ENCODE data around the gene WDR73. TPM values are rescaled to one million over a fixed set of nuclear protein-coding genes. Genes with fewer than 3 reads are reported as not detected.

The WDR73 gene
- total RNA-seq, 1 donor: 35.5 TPM

GRCh38 chr15:84591815-84592214 is 62.3 kb downstream of the WDR73 start:
- DNase-seq (ENCODE audit: low read depth in 2 of 3, low spot score in 2 of 3): no peak

GRCh38 chr15:84590406-84590805 is 63.7 kb downstream of the WDR73 start:
- no peak for DNase-seq (ENCODE audit: low read depth in 2 of 3, low spot score in 2 of 3)

Other genes starting within 250 kb of the WDR73 start
- 14.3 TPM for gene ZSCAN2, start 53.3 kb downstream of the WDR73 start, total RNA-seq
- gene NMB, start 3.9 kb upstream of the WDR73 start, total RNA-seq: 2.4 TPM
- 44.2 TPM for gene SEC11A, start 61.9 kb upstream of the WDR73 start, total RNA-seq
- 18.0 TPM for gene ZNF592, start 94.3 kb upstream of the WDR73 start, total RNA-seq
- gene ALPK3, start 163.1 kb upstream of the WDR73 start, total RNA-seq: 0.81 TPM
- not detected for gene SLC28A1, start 230.4 kb upstream of the WDR73 start, total RNA-seq